22Rv1 (cell line): ENCODE results near the gene XKR3.

ENCODE experiments used
- CTCF ChIP-seq: fragments of 450-650 bp; IDR thresholded peaks from 2 replicates; pipeline ENCODE4 v1.5.1; 2017; ENCODE audit warnings: mild to moderate bottlenecking
- ZFX ChIP-seq: fragments of 450-650 bp; IDR thresholded peaks from 2 replicates; pipeline ENCODE4 v1.6.1; 2017; ENCODE audit warnings: antibody characterized with exemption, borderline replicate concordance

GRCh38 chr22:16829985-16830384, 4.8 kb upstream of the XKR3 start:
- TF ChIP-seq CTCF (no peak), ZFX (no peak)
